ENCODE results near the gene ABCA10. TPM values are rescaled to one million over a fixed set of nuclear protein-coding genes. Genes with fewer than 3 reads are reported as not detected.

The ABCA10 gene
- total RNA-seq, 1 experiment from 2014 or later, result 0.90 TPM

DNA sequence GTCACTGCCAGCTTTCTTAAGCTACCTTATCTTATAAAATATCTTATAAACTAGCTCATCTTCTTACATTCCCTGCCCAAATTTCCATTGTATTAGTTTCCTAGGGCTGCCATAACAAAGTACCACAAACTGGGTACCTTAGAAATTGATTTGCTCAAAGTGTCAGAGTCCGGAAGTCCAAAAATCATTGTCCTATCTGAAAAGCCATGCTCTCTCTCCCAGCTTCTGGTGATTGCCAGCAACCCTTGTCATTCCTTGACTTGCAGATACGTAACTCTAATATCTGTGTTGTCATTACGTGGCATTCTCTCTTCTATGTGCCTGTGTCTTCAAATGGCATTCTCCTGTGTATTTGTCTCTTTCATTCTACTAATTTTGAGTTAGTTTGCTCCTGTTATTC is 2.3 kb upstream of the ABCA10 start:
- H3K27ac ChIP-seq (ENCODE audit: low read length), result no peak overlapping the region
- ChIA-PET POLR2A (no interaction called here), CTCF (no interaction called here)
- no peak for DNase-seq (ENCODE audit: low read depth, low spot score)
- ATAC-seq, result no peak
- BruUV-seq (replicated peaks), result no TSS peak
- H3K9me3 ChIP-seq (ENCODE audit: control insufficient read depth, insufficient read depth, low read depth, low read length), result no peaks in the 10 kb centered on the region; the same call in 1 of the 2 replicates
- in situ Hi-C loops (cut with HindIII; ENCODE audit: low pct_unique_long_range_greater_than_20kb, low sequenced_read_pairs), result no loop called here
- H3K36me3 ChIP-seq (ENCODE audit: control insufficient read depth, insufficient read depth, low read length), result no peaks in the 10 kb centered on the region; the same call in 1 of the 2 replicates
- intact Hi-C loops (cut with micrococcal nuclease; ENCODE audit: unreplicated experiment), result loop anchor here (10.0 kb wide), 1 partner anchor 256 kb away; no protein-coding TSS in a partner anchor
- no peaks in the 10 kb centered on the region for H3K27me3 ChIP-seq (ENCODE audit: control insufficient read depth, insufficient read depth, low read length)
- TF ChIP-seq, protein P1, sequence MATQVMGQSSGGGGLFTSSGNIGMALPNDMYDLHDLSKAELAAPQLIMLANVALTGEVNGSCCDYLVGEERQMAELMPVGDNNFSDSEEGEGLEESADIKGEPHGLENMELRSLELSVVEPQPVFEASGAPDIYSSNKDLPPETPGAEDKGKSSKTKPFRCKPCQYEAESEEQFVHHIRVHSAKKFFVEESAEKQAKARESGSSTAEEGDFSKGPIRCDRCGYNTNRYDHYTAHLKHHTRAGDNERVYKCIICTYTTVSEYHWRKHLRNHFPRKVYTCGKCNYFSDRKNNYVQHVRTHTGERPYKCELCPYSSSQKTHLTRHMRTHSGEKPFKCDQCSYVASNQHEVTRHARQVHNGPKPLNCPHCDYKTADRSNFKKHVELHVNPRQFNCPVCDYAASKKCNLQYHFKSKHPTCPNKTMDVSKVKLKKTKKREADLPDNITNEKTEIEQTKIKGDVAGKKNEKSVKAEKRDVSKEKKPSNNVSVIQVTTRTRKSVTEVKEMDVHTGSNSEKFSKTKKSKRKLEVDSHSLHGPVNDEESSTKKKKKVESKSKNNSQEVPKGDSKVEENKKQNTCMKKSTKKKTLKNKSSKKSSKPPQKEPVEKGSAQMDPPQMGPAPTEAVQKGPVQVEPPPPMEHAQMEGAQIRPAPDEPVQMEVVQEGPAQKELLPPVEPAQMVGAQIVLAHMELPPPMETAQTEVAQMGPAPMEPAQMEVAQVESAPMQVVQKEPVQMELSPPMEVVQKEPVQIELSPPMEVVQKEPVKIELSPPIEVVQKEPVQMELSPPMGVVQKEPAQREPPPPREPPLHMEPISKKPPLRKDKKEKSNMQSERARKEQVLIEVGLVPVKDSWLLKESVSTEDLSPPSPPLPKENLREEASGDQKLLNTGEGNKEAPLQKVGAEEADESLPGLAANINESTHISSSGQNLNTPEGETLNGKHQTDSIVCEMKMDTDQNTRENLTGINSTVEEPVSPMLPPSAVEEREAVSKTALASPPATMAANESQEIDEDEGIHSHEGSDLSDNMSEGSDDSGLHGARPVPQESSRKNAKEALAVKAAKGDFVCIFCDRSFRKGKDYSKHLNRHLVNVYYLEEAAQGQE (IDR thresholded peaks at IDR 0.05; ENCODE audit: insufficient read depth in 1 of 2, low read depth in 2 of 2, low read length in 1 of 2), result no peak
- TF ChIP-seq POLR2AphosphoS5 (IDR thresholded peaks at IDR 0.05; ENCODE audit: low read depth, low read length) (no peak), CTCF (IDR thresholded peaks at IDR 0.05) (no peak), SIN3A (IDR thresholded peaks at IDR 0.05; ENCODE audit: borderline replicate concordance, insufficient read depth, low read depth, low read length) (no peak), TCF7L2 (IDR thresholded peaks at IDR 0.05; ENCODE audit: low read depth, low read length) (no peak)
- H3K4me1 ChIP-seq (ENCODE audit: control insufficient read depth, insufficient read depth, low read length), result no peaks in the 10 kb centered on the region
- H3K4me3 ChIP-seq (ENCODE audit: low read depth in 2 of 2, low read length in 2 of 2), result no peak overlapping the region

DNA sequence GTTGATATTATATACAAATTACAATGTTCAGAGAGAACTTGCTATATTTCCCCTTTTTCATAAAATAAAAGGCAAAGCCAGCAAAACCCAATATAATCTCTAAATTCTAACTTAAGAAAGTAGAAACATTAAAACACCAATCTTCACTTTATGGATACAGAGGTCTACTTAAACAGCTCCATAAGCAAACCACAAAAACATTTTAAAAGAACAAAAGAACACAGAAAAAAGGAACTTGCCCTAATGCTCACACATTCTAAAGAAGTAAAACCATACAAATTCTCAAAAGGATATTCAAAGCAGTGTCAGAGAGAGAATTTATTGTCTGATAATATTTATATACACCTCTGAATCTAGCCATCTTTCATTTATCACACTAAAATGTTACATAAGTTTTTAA is 606 bp downstream of the ABCA10 start:
- Histone ChIP-seq H3K27me3 (ENCODE audit: control insufficient read depth, insufficient read depth, low read length) (no peaks in the 10 kb centered on the region), H3K4me3 (ENCODE audit: low read depth in 2 of 2, low read length in 2 of 2) (no peak overlapping the region), H3K36me3 (ENCODE audit: control insufficient read depth, insufficient read depth, low read length) (no peaks in the 10 kb centered on the region; the same call in 1 of the 2 replicates), H3K27ac (ENCODE audit: low read length) (no peak overlapping the region), H3K4me1 (ENCODE audit: control insufficient read depth, insufficient read depth, low read length) (no peaks in the 10 kb centered on the region), H3K9me3 (ENCODE audit: control insufficient read depth, insufficient read depth, low read depth, low read length) (no peaks in the 10 kb centered on the region)
- no peak for DNase-seq (ENCODE audit: low read depth, low spot score)
- no TSS peak for BruUV-seq (replicated peaks)
- no peak for TF ChIP-seq CTCF (IDR thresholded peaks at IDR 0.05)
- TF ChIP-seq TCF7L2 (IDR thresholded peaks at IDR 0.05; ENCODE audit: low read depth, low read length), result no peak
- TF ChIP-seq, protein P1 (IDR thresholded peaks at IDR 0.05; ENCODE audit: insufficient read depth in 1 of 2, low read depth in 2 of 2, low read length in 1 of 2), result no peak
- no peak for TF ChIP-seq SIN3A (IDR thresholded peaks at IDR 0.05; ENCODE audit: borderline replicate concordance, insufficient read depth, low read depth, low read length)
- TF ChIP-seq POLR2AphosphoS5 (IDR thresholded peaks at IDR 0.05; ENCODE audit: low read depth, low read length), result no peak
- CTCF ChIA-PET, result no interaction called here
- POLR2A ChIA-PET, result no interaction called here
- in situ Hi-C loops (cut with HindIII; ENCODE audit: low pct_unique_long_range_greater_than_20kb, low sequenced_read_pairs), result no loop called here
- intact Hi-C loops (cut with micrococcal nuclease; ENCODE audit: unreplicated experiment), result no loop called here
- ATAC-seq, result no peak
